Right forelimb (tissue), 1 donor: ENCODE data around the gene PTGES.

Experiments used
- DNase-seq: peaks from one replicate; pipeline ENCODE4 v3.0.0-alpha.2; 2018

PTGES gene

DNA sequence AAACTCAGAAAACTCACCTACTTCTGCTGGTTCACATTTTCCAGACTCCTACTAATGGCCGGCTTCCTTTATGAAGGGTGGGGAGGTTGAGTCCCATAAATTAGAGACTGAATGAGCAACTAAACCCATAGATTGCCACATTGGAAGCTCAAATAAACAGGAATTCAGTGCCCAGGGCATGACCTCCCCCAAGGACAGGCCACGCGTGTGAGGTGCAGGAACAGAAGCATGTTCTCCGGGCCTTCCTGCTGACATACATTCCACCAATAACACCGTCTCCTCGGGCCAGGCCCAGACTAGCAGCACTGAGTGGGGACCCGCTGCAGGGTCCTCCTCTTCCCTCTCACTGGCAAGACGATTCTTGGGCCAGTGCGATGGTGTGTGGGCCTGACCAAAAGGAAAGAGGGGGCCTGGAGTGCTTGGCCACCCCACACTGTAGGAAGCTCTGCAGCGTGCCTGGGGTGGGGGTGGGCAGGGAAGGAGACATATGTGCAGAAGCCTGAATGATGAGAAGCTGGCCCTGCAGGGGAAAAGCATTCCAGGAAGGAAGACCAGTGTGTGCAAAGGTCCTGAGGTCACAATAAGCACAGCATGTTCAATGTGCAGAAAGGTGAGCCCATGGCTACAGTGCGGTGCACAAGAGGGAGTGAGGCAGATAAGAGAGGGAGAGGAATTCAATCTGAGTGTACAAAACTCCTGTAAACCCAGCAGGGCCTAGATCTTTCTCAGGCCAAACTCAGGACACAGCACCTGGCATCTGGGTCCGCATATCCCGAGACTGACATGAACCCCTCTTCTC, 12.0 kb downstream of the PTGES start:
- no peak for DNase-seq

DNA sequence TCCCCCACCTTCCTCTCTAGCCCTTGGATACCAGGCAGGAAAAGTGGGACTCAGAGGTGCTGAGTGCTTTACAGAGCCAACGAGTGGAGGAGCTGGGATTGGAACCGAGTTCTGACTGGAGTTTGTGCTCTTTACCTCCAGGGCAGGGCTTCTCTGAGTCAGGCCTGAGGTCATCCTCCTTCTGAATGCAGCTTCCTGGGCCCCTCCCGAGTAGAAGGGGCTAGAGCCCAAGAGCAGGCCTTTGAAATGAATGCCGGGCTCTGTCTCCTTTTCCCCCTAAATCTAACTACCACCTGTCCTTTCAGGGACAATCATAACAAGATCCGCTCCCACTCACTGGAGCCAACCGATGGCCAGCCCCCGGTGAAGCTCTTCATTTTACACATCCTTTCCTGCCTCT, 12.7 kb downstream of the PTGES start:
- DNase-seq = no peak

DNA sequence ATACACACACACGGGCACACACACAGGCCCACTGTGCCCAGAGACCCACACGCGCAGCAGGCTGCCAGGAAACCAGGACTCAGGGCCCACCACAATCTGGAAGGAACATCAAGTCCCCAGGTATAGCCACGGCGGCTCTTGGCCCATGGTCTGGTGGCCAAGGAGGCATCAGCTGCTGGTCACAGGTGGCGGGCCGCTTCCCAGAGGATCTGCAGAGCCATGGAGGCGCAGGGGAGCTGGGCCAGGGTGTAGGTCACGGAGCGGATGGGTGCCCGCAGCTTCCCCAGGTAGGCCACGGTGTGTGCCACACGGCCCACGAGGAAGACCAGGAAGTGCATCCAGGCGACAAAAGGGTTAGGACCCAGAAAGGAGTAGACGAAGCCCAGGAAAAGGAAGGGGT, 13.4 kb downstream of the PTGES start:
- DNase-seq = no peak

DNA sequence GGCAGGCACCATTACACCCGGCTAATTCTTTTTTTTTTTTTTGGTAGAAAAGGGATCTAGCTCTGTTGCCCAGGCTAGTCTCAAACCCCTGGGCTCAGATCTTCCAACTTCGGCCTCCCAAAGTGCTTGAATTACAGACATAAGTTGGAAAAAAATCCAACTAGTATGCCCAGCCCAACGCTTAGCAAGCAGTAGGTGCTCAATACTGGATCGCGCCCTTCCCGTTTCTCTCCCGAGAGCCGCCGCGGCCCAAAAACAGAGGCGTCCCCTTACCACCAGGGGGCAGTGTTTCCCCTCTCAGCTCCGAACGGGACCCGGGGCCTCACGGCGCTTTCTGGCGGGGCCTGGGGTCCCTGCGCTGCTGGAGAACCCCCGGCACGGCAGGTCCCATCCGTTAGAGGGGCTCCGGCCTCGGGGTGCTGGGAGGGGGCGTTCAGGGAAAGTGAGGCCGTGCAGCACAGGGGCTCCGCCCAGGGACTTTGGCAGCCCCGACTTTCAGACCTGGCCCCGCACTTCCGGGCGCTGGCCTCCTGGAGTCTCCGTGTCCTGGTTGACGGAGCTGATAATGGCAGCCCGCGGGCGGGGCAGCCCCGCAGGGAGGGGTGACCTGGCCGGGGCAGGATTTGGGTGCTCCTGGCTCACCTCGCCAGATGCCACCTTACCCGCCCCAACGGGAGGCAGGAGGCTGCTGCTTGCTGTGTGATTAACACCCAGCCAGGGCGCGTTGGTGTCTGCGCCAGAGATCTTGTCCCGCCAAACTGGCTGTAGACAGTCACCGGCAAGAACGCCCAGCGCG, 15.2 kb downstream of the PTGES start:
- peak; percentile 91 for DNase-seq

DNA sequence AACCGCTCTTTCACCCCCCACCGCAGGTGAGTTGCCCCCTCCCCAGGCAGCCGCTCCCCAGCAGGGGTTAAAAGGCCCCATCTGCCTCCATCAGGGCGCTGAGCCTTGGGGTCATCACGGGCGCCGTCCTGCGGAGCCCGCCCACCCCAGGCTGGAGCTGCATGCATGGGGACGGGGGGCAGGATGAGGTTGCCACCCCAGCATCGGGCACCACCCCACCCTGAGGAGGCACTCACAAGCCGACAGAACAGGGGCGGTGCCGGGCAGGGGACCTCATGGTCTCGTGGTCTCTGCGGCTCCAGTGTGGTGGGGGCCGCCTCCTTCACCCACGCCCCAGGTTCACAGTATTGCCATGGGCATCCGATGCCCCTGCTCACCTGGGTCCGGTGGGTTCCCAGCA, 16.5 kb downstream of the PTGES start:
- DNase-seq = no peak

DNA sequence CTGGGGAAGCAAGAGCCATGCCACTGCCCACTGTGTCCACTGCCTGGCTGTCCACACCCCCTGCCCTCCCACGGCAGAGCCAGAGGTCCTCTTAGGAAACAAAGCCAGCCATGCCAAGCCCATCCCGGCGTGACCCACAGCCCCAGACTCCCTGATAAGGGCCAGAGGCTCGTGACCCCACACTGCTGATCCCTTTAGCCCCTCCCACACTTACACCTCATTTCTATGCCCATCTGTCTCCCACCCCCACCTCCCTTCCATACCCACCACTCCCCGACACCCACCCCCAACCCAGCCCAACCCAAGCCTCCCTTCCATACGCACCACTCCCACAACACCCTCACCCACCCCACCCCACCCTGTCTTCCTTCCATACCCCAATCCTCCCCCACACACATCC, 17.3 kb downstream of the PTGES start:
- DNase-seq = no peak

DNA sequence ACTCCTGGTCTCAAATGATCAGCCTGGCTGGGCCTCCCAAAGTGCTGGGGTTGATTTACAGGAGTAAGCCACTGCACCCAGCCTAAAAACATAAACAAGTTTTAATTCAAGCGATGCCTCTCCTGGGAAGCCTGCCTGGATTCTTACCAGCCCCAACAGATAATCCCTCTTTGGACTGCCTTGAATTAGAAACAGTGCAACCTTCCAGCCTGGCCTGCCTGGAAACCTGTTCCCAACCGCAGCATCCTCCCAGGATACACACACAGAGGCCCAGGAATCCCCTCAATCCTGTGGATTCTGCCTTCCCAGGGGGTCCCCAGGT, 19.2 kb downstream of the PTGES start:
- no peak for DNase-seq

DNA sequence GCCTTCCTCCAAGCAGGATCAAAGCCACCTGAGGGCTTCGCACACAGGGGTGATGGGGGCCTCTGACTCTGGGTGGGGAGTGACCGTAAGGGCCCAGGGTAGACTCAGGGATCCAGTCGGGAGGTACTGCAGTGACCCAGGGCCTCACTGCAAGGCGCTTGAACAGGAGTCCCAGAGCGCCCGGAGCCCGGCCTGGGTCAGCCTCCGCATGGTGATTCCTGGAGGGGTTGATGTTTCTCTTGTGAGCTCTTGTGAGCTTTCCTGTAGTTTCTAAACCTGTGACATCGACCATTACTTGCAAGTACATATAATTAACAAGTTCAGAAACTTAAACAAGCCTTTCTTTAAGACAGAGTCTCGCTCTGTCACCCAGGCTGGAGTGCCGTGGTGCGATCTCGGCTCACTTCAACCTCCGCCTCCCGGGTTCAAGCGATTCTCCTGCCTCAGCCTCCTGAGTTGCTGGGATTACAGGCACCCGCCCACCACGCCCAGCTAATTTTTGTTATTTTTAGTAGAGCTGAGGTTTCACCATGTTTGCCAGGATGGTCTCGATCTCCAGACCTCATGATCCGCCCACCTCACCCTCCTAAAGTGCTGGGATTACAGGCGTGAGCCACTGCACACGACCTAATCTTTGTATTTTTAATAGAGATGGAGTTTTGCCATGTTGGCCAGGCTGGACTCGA, 19.8 kb downstream of the PTGES start:
- no peak for DNase-seq

DNA sequence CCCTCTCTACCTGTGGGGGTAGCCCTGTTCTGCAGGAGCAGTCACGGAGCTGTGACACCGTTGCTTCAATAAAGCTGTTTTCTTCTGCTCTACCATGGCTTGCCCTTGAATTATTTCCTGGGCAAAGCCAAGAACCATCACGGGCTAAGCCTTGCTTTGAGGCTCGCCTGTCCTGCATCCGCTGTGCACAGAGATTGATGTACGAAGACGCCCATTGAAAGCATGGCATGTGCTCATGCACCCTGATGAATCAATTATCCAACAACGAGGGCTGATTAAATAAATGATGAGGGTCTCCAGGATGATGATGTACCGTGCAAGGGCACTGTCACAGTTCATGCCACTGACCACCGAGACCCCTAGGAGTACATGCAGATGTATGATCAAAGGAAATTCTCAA, 20.7 kb downstream of the PTGES start:
- DNase-seq = no peak

DNA sequence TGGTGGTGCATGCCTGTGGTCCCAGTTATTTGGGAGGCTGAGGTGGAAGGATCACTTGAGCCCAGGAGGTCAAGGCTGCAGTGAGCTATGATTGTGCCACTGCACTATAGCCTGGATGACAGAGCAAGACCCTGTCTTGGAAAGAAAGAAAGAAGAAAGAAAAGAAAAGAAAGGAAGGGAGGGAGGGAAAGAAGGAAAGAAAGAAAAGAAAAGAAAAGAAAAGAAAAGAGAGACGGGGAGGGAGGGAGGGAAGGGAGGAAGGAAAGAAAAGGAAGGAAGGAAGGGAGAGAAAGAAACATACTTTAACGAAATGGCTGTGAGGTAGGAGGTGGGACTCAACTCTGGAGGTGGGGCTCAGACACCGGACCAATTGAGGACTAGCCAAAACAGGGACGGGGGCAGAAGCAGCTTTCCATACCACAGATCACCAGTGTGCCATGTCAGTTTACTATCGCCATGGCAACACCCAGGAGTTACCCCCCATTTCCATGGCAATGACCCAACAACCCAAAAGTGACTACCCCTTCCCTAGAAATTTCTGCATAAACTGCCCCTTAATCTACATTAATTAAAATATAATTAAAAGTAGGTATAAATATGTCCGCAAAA, 21.3 kb downstream of the PTGES start:
- DNase-seq = no peak

DNA sequence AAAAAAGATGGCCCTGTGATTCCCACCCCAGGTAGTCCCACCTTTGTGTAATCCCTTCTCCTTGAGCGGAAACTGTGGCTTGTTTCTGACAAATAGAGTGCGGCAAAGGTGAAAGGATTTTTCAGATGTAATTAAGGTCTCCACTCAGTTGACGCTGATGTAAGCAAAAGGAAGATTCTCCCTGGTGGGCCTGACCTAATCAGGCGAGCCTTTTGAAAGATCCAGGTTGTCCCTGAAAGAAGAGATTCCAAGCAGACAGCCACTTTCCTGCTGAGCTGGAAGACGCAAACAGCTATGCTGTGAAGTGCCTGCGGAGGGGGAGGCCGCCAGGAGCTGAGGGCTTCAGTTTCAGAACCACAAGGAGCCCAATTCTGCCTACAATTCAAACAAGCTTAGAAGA, 24.1 kb downstream of the PTGES start:
- no peak for DNase-seq

DNA sequence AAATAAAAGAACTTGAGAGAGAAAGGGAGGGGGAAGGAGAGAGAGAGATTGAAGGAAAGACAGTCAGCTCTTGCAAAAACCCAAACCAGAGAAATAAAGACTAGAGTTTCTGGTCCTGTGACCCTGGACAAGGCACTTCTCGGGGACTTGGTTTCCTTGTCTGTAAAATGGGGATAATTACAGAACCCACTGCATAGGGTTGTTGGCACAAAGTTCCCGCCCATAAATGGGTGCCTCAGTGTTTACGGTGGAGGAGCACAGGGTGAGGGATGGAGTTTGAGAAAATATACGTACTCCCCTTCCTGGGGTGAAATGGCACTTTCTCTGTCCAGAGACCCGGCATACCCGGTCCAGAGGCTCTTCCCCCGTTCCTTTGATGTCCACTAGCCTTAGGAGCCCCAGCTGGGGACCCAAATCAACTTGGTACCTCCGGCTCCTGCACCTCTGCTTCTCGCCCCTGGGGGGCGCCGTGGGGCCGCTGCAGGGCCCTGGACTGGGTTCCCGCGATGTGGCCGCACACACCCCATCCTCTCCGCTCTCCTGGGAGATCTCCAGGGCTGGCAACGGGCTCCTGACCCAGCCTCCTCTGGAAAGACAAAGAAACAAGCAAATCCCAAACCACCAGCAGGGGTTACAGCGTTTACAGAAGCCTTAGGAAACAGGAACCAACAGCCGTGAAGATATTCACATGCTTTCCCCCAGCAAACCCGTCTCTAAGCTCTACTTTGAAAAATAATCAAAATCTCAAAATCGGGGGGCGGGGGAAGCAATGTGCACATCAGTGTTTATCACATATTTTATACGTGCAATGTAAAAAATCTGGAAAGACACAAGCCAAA, 26.3 kb downstream of the PTGES start:
- peak; percentile 84 for DNase-seq

DNA sequence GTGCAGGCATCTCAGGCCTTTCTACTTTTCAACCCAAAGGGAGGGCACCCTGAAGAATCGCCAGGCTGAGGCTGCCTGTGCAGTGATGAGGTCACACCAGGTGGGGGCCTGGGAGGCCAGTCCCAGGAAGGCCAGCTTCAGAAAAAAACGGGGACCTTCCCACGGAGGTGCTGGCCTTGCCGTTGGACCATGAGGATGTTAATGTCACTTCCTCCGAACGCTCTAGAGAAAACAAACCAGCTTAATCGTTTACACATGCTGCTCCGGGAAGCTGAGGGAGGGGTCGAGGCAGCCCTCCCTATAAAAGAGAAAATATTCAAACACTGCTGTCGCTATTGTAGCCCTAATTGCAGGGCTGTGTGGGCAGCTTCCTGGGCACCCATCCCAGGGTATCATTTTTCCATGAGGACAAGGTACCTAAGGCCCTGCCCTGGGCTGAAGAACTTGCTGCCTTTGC, 27.0 kb downstream of the PTGES start:
- DNase-seq = peak; percentile 71

DNA sequence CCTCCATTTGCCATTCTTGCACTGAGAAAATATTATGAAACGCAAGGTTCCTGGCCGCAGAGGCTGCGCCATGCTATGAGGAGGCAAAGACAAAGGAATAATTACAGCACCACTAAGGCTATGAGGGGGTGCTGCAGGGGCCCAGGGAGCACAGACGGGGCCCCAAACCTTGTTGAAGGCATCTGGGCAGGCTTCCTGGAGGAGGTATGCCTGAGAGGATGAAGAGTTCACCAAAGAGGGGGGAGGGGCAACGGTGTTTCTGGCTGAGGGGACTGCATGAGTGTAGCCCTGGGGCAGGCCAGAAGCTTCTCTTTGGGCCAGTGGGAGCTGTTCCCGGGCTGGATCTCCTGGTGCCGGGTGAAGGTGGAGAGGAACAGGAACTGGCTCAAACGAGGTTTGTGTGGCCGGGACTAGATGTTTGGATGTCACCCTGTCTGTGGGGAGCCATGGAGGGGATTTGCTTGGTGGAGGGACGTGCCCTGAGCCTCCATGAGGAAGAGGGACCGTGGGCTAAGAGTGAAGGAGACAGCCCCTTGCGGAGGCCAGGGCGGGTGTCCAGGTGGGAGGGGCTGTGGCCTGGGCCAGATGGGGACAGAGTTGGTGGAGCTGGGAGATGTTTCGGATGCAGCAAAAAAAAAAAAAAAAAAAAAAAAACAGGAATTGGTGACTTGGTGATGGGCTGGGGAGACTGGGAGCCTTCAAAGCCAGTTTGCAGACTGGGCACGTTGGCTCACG, 28.2 kb downstream of the PTGES start:
- DNase-seq = no peak

DNA sequence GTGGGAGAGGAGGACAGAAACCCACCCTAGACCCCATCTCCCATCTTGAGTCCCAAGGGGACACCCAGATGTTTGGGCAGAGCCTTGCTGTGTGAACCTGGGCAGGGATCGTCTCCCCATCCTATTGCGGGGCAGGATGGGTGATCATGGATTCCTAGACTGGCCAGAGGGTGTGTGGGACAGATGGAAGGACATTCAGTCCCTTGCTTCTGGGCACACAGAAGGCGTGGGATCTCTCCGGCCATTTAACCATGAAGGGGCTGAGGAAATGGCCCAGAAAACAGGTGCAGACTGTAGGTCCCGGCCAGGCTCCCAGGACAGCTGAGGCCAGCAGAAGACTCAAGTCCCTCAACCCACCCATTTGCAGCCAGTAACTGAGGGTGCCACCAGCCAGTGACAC, 29.9 kb downstream of the PTGES start:
- DNase-seq = no peak

DNA sequence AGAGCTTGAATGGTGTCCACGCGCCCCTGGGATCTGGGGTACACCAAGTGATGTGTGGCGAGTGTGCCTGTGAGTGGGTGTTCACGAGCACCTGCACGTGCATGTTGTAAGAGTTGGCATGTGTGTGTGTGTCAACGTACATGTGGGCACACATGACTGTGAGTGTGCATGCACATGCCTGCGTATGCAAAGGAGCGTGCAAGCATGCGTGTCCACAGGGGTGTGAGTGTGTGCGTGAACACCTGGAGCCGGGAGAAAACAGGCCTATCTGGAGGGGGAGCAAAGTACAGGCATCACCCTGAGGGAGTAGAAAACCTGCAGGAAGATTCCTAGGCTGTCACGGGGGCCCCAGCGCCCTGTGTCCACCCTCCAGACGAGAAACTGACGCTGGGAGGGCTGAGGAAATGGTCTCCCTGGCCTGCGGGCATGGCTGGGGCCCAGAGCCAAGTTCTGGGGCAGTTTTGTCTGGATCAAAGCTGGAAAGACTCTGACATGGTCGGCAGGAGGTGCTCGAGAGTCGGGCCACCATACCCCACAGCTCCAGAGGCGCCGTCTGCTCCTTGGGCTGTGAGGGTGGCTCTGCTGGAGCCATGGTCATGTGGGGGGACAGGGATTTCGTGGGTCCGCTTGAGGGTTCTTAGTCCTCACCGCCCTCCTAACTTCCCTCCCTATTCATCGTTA, 31.8 kb downstream of the PTGES start:
- no peak for DNase-seq

DNA sequence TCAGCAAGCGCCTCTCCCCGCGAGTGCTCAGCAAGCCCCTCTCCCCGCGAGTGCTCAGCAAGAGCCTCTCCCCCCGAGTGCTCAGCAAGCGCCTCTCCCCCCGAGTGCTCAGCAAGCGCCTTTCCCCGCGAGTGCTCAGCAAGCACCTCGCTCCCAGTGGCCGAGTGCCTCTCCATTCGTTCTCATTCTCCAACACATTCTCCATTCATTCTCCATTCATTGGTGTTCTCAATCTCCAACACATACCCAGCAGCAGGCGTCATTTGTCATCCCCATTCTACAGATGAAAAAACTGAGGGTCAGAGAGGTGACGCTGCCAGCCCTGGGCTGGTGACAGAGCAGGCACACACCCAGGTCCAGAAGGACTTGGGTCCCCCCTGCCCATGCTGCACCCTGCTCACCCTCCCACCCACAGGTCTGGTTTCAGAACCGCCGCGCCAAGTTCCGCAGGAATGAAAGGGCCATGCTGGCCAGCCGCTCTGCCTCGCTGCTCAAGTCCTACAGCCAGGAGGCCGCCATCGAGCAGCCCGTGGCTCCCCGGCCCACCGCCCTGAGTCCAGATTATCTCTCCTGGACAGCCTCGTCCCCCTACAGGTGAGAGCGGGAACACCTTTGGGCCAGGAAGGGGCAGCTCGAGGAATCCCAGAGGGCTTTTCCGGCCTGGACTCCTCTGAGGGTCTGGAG, 32.5 kb downstream of the PTGES start:
- no peak for DNase-seq

DNA sequence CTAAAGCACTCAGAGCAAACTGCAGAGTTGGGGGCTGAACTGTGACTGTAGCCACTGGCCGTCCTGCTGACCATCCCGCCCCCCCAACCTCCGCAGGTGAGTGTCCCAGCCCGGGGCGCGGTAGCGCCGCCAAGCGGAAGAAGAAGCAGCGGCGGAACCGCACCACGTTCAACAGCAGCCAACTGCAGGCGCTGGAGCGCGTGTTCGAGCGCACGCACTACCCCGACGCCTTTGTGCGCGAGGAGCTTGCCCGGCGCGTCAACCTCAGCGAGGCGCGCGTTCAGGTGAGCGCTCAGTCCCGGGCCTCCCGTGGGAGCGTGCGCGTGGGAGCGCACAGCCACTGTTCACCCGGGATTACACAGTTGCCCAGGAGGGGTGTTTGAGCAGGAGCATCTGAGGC, 33.7 kb downstream of the PTGES start:
- DNase-seq = no peak

DNA sequence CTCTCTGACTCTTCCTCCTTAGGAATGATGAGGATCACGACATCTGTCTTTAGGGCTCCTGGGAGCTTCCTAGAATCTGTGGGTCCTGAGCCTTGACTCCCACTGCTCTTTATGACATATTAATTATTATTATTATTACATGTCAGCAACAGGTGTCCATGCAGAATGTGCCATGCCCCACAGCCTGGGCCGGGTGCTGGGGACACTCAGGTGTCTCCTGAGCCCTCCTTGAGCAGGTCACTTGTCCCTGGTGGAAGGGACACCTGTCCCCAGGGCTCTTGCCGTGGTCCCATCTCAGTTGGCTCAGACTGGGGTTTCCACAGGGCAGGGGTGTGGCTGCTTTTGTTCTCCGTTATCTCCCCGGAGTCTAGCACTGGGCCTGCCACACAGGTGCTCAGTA, 34.2 kb downstream of the PTGES start:
- DNase-seq = no peak

DNA sequence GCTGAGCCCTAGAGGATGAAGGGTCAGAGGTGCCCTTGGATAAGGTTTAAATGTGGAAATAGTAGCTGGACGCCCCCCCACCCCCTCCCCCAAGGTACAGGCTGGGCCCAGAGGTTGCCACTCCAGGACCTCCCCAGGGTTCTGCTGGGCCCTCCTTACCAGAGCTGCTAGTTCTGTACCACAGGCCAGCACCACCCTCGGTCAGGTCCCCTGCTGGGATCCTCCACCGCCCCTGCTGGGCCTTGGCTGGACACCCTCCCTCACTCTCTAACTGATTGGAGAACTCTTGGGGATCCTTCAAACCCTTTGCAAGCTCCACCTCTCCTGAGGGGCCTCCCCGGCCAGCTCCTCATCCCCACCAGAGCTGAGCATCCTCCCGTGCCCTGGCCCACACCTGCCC, 34.9 kb downstream of the PTGES start:
- no peak for DNase-seq

DNA sequence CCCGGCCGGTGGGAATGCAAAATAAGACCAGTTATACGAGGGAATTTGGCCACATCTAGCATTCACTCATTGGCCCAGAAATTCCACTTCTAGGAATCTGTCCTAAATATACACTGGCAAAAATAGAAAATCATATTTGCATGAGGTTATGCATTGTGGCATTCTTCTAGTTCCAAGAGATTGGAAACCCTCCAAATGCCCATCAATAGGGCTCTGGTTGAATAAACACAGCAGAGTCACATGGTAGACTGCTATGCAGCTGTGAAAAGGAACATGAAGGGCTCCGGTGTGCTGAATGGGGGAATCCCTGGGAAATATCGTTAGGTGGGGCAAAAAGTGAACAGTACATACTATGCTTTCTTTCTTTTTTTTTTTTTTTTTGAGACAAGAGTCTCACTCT, 36.8 kb downstream of the PTGES start:
- DNase-seq = no peak
